HepG2 (cell line): ENCODE measurements around the gene GNRH2. TPM values are rescaled to one million over a fixed set of nuclear protein-coding genes. Genes with fewer than 3 reads are reported as not detected.

Experiments
- AKAP8 ChIP-seq: sonication (generic); formaldehyde crosslinking; IDR thresholded peaks from 2 replicates; pipeline ENCODE4 v1.5.1; 2020; ENCODE audit warnings: mild to moderate bottlenecking, missing genetic modification reagents
- CEBPB ChIP-seq: IDR thresholded peaks from 2 replicates; pipeline ENCODE4 v1.6.1; 2011; ENCODE audit warnings: low read depth, low read length, improper control_type of control experiment, borderline replicate concordance
- CSRNP2 ChIP-seq: sonication (generic); formaldehyde crosslinking; conservative IDR thresholded peaks from 2 replicates; pipeline ENCODE4 v1.8.0; 2022; ENCODE audit warnings: low read depth, missing genetic modification reagents
- DNMT3B ChIP-seq: conservative IDR thresholded peaks from 2 replicates; pipeline ENCODE4 v1.6.1; 2016; ENCODE audit warnings: missing biosample characterization, control low read depth
- DR1 ChIP-seq: sonication (generic); formaldehyde crosslinking; IDR thresholded peaks from 2 replicates; pipeline ENCODE4 v1.8.0; 2021; ENCODE audit warnings: mild to moderate bottlenecking, missing genetic modification reagents, inconsistent platforms
- GATA4 ChIP-seq: sonication (generic); IDR thresholded peaks from 2 replicates; pipeline ENCODE4 v1.6.1; 2016; ENCODE audit warnings: antibody characterized with exemption, low read depth, borderline replicate concordance
- JDP2 ChIP-seq: sonication (generic); formaldehyde crosslinking; IDR thresholded peaks from 2 replicates; pipeline ENCODE4 v1.8.1; 2022; ENCODE audit warnings: missing genetic modification reagents, borderline replicate concordance
- KLF15 ChIP-seq: sonication (generic); formaldehyde crosslinking; IDR thresholded peaks from 2 replicates; pipeline ENCODE4 v1.8.1; 2023; ENCODE audit warnings: borderline replicate concordance, mild to moderate bottlenecking, inconsistent platforms, missing genetic modification reagents, mixed read lengths
- MTERF4 ChIP-seq: sonication (generic); formaldehyde crosslinking; IDR thresholded peaks from 2 replicates; pipeline ENCODE4 v1.8.0; 2023; ENCODE audit warnings: mild to moderate bottlenecking, missing genetic modification reagents
- SKI ChIP-seq: fragments of 450-650 bp; IDR thresholded peaks from one replicate; pipeline ENCODE4 v1.6.1; 2018; ENCODE audit warnings: mild to moderate bottlenecking; ENCODE audit not compliant: partially characterized antibody
- SMAD1 ChIP-seq: sonication (generic); formaldehyde crosslinking; IDR thresholded peaks from 2 replicates; pipeline ENCODE4 v1.4.0; 2020; ENCODE audit warnings: missing genetic modification reagents, low read depth, mild to moderate bottlenecking, borderline replicate concordance
- SOX5 ChIP-seq: IDR thresholded peaks from 2 replicates; pipeline ENCODE4 v1.6.1; 2016; ENCODE audit warnings: borderline replicate concordance
- SPEN ChIP-seq: sonication (generic); formaldehyde crosslinking; IDR thresholded peaks from 2 replicates; pipeline ENCODE4 v1.5.1; 2020; ENCODE audit warnings: low read depth, mild to moderate bottlenecking, missing genetic modification reagents
- TRAFD1 ChIP-seq: sonication (generic); formaldehyde crosslinking; IDR thresholded peaks from 2 replicates; pipeline ENCODE4 v1.5.1; 2020; ENCODE audit warnings: missing genetic modification reagents, mild to moderate bottlenecking, borderline replicate concordance
- USF2 ChIP-seq, 2 experiments: sonication (generic) in 1 of 2; formaldehyde crosslinking in 1 of 2; IDR thresholded peaks; 2 replicates each; pipeline versions ENCODE4 v1.5.1 to v1.6.1; 2011 to 2020; ENCODE audit warnings: borderline replicate concordance in 1 of 2, low read depth in 1 of 2, low read length in 1 of 2, mild to moderate bottlenecking in 1 of 2, missing genetic modification reagents in 1 of 2, moderate library complexity in 1 of 2
- ZNF20 ChIP-seq: sonication (generic); formaldehyde crosslinking; IDR thresholded peaks from 2 replicates; pipeline ENCODE4 v1.4.0; 2020; ENCODE audit warnings: mild to moderate bottlenecking, moderate library complexity, missing genetic modification reagents
- ZNF225 ChIP-seq: sonication (generic); formaldehyde crosslinking; IDR thresholded peaks from 2 replicates; pipeline ENCODE4 v1.4.0; 2020; ENCODE audit warnings: mild to moderate bottlenecking, missing genetic modification reagents
- ZNF740 ChIP-seq: sonication (generic); formaldehyde crosslinking; IDR thresholded peaks from 2 replicates; pipeline ENCODE4 v1.4.0; 2020; ENCODE audit warnings: missing genetic modification reagents
- polyA plus RNA-seq, 8 experiments: library from polyadenylated mRNA; depleted of rRNA in 3 of 8; stranded (reverse) in 7 of 8; unstranded in 1 of 8; fragments of >200 nt; fragmentation: Illumina TruSeq in 4 of 8; extraction: Trizol in 4 of 8; gene quantifications; 2 replicates each; pipeline versions ENCODE4 v1.2.1 to v1.2.3, GENCODE V29; 2011 to 2016; ENCODE audit warnings: low read depth in 4 of 8, missing spikeins in 1 of 8, mixed read lengths in 1 of 8; ENCODE audit not compliant: insufficient read depth in 1 of 8
- total RNA-seq, 5 experiments: library from RNA; depleted of rRNA; stranded (reverse); fragments of >200 nt; fragmentation: Illumina TruSeq; extraction: Trizol; gene quantifications; 2 replicates each; pipeline ENCODE4 v1.2.3, GENCODE V29; 2016; ENCODE audit warnings: low read depth in 1 of 5

The GNRH2 gene
- total and polyA plus RNA-seq, 2 of the 13 experiments (the other 11 are each of a cell fraction or from before 2014, with no cell fraction given): 0.28 TPM; not detected in 1

- no peak for TF ChIP-seq TRAFD1 (CRISPR knock-in tag)
- peak; percentile 76 for TF ChIP-seq SPEN (CRISPR knock-in tag)
- no peak for TF ChIP-seq KLF15 (CRISPR knock-in tag)
- no peak for TF ChIP-seq SKI
- TF ChIP-seq MTERF4 (CRISPR knock-in tag): no peak
- peak; percentile 16; the same call in 1 of the 2 replicates for TF ChIP-seq ZNF740 (CRISPR knock-in tag)
- no peak for TF ChIP-seq CSRNP2 (CRISPR knock-in tag)
- TF ChIP-seq DR1 (CRISPR knock-in tag): no peak
- TF ChIP-seq ZNF225 (CRISPR knock-in tag): no peak
- TF ChIP-seq JDP2: no peak
- TF ChIP-seq SMAD1 (CRISPR knock-in tag): no peak
- TF ChIP-seq ZNF20 (CRISPR knock-in tag): no peak
- no peak for TF ChIP-seq DNMT3B (CRISPR knock-in tag)
- peak; percentile 57; the same call in 1 of the 2 replicates for TF ChIP-seq CEBPB
- TF ChIP-seq USF2 (IDR thresholded peaks at IDR 0.05; ENCODE audit: low read depth, low read length): no peak
- TF ChIP-seq USF2 (CRISPR knock-in tag; IDR thresholded peaks at IDR 0.05; ENCODE audit: borderline replicate concordance): no peak
- no peak for TF ChIP-seq SOX5 (CRISPR knock-in tag)
- TF ChIP-seq AKAP8 (CRISPR knock-in tag): 0 out of 2 replicates have a peak, but pooled peaks have one; percentile 19
- TF ChIP-seq GATA4: no peak
Observed at GRCh38 chr20:3082955-3083952, 39.8 kb downstream of the GNRH2 start (continued).
